ENCODE results near the gene WDR62. TPM values are rescaled to one million over a fixed set of nuclear protein-coding genes. Genes with fewer than 3 reads are reported as not detected.
"Not testable (repeated sequence)": the region's sequence is repeated elsewhere in the genome, so short reads cannot be mapped to it uniquely, and the experiment has no call there.

WDR62 gene
- total RNA-seq, 1 donor from 2014 or later, result 0.26 TPM

DNA sequence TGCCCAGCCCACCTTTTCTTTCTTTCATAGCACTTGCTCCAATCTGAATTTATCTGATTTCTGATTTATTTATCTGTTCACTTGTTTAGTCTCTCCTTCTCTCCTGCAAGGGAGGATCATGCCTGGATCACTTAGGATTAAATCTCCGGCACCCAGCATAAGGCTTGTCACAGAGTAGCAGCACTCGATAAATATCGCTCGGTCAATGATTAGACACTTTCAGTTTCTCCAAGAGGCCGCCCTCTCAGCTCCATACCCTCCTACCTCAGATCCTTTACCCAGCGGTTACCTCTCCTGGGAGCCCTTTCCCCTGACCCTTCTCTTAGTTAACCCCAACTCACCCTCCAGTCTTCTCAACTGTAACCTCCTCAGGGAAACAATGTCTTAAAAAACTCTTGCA lies 23.4 kb upstream of the WDR62 start:
- Histone ChIP-seq H3K4me3 (ENCODE audit: low read depth, low read length) (no peak overlapping the region), H3K36me3 (ENCODE audit: control insufficient read depth, insufficient read depth, low read length) (no peaks in the 10 kb centered on the region), H3K27me3 (ENCODE audit: control insufficient read depth, insufficient read depth, low read length) (no peaks in the 10 kb centered on the region)
- no peak for TF ChIP-seq CTCF (IDR thresholded peaks at IDR 0.05; ENCODE audit: insufficient read depth, low read length, severe bottlenecking)
- FAIRE-seq, result no peak
- DNase-seq (ENCODE audit: low read depth), result no peak

DNA sequence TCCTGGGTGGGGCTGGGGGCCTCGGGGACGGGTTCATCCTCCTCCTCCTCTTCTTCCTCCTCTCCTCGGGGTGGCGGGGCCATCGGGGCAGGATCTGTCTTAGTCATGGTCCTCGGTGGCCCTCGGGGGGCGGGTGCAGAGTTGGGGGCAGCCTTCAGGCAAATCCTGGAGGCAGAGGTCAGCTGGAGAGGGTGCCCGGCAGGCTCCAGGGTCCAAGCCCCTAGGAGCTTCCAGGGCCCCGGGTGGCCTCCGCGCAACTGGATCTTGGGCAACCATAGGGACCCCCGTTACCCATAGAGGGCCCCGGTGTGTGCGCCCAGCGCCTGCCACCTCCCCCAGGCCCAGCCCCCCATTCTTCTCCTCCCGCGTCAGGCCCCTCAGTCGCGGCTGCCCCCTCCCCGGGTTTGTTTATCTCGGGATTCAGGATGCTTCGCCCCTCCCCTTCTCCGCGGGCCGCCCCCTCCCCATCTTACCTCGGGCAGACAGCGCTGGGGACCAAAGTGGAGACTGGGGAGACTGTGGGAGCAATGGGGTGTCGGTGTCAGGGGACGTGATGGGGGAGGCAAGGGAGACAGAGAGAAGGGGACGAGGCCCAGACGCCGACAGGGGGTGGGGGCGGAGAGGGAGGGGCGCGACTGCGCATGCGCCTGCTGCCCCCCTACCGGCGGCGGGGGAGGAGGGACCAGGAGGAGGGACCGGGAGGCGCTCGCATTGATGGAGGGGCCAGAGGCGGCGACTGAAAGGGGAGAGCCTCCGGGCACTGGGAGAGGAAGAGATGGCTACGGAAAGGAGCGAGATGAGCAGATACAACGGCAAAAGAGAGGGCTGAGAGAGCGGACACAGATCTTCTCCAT lies 22.2 kb upstream of the WDR62 start, which contains the start of gene CLIP3:
Gene CLIP3 (minus strand): TSS at position 623 of the 854 bp plus-strand sequence. CDS start 516 bp downstream, at position 107.
- FAIRE-seq (no peak), DNase-seq (ENCODE audit: low read depth) (no peak)
- peak within 1 kb of the TSS; percentile 14 for H3K4me3 ChIP-seq (ENCODE audit: low read depth, low read length)

DNA sequence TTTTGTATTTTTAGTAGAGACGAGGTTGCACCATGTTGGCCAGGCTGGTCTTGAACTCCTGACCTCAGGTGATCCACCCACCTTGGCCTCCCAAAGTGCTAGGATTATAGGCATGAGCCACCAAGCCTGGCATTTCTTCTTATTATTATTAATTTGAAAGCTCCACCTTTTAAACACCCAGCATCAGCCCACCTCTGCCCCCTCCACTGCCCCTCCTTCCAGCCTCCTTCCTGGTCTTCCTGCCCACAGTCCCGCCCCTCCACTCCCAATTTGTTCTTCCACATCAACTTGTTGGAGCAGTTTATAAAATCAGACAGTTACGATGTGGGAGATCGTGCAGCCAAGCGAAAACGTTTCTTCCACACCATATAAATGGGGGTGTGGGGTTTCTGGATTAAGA lies 14.2 kb upstream of the WDR62 start:
- no peak overlapping the region for H3K4me3 ChIP-seq (ENCODE audit: low read depth, low read length)
- no peaks in the 10 kb centered on the region for H3K27me3 ChIP-seq (ENCODE audit: control insufficient read depth, insufficient read depth, low read length)
- no peak for TF ChIP-seq CTCF (IDR thresholded peaks at IDR 0.05; ENCODE audit: insufficient read depth, low read length, severe bottlenecking)
- DNase-seq (ENCODE audit: low read depth), result no peak
- FAIRE-seq, result no peak
- no peaks in the 10 kb centered on the region for H3K36me3 ChIP-seq (ENCODE audit: control insufficient read depth, insufficient read depth, low read length)

More for the DNA sequence above, 22.2 kb upstream of the WDR62 start, which contains the start of gene CLIP3:
- no peaks in the 10 kb centered on the region for H3K27me3 ChIP-seq (ENCODE audit: control insufficient read depth, insufficient read depth, low read length)
- H3K36me3 ChIP-seq (ENCODE audit: control insufficient read depth, insufficient read depth, low read length), result no peaks in the 10 kb centered on the region
- no peak for TF ChIP-seq CTCF (IDR thresholded peaks at IDR 0.05; ENCODE audit: insufficient read depth, low read length, severe bottlenecking)

GRCh38 chr19:36041092-36041491 lies 13.6 kb upstream of the WDR62 start:
- DNase-seq (ENCODE audit: low read depth); H3K36me3 ChIP-seq (ENCODE audit: control insufficient read depth, insufficient read depth, low read length); H3K27me3 ChIP-seq (ENCODE audit: control insufficient read depth, insufficient read depth, low read length); FAIRE-seq; H3K4me3 ChIP-seq (ENCODE audit: low read depth, low read length): not testable (repeated sequence)

GRCh38 chr19:36041831-36042230 lies 12.9 kb upstream of the WDR62 start:
- TF ChIP-seq CTCF (IDR thresholded peaks at IDR 0.05; ENCODE audit: insufficient read depth, low read length, severe bottlenecking), result no peak
- DNase-seq (ENCODE audit: low read depth), result peak; percentile 62
- peaks cover 2% of the 10 kb centered on the region for H3K36me3 ChIP-seq (ENCODE audit: control insufficient read depth, insufficient read depth, low read length)

DNA sequence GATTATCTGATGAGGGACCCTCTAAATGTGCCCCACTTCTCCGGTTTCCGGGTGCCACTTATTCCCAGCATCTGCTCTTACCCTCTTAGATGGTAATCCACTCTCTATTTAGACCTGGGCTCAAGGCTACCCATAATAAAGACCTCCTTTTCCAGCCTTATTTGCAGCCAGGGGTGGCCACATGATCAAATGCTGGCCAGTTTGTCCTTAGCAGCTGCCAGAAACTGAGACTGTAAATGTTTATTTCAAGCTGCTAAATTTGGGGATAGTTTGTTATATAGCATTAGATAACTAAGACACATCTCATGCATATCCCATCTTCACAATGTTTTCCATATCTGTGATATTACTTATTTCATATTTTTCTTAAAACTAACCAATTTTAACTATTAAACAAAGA lies 10.7 kb upstream of the WDR62 start:
- TF ChIP-seq CTCF (IDR thresholded peaks at IDR 0.05; ENCODE audit: insufficient read depth, low read length, severe bottlenecking), result no peak
- Histone ChIP-seq H3K36me3 (ENCODE audit: control insufficient read depth, insufficient read depth, low read length) (peaks cover 2% of the 10 kb centered on the region), H3K4me3 (ENCODE audit: low read depth, low read length) (no peak overlapping the region), H3K27me3 (ENCODE audit: control insufficient read depth, insufficient read depth, low read length) (no peaks in the 10 kb centered on the region)
- no peak for FAIRE-seq
- DNase-seq (ENCODE audit: low read depth), result no peak

More at GRCh38 chr19:36041831-36042230, 12.9 kb upstream of the WDR62 start:
- Histone ChIP-seq H3K4me3 (ENCODE audit: low read depth, low read length) (no peak overlapping the region), H3K27me3 (ENCODE audit: control insufficient read depth, insufficient read depth, low read length) (no peaks in the 10 kb centered on the region)
- no peak for FAIRE-seq

Data from bronchial epithelial cell (primary cell).